Neuronal stem cell (in vitro differentiated cells): Measurements from ENCODE around the gene TACR1. TPM values are rescaled to one million over a fixed set of nuclear protein-coding genes. Genes with fewer than 3 reads are reported as not detected.

ENCODE experiments used
- DNase-seq: peaks from one replicate; pipeline ENCODE4 v3.0.0-alpha.2; 2013; ENCODE audit warnings: low spot score
- H2AFZ ChIP-seq: one replicate; pipeline ENCODE4 v1.6.1; 2013; ENCODE audit warnings: mild to moderate bottlenecking, low read length, inconsistent platforms
- H2AK5ac ChIP-seq: 2 replicates; pipeline ENCODE4 v1.6.1; 2013; ENCODE audit warnings: low read depth, mild to moderate bottlenecking, inconsistent platforms, low read length, moderate library complexity, mixed read lengths
- H2BK120ac ChIP-seq: 2 replicates; pipeline ENCODE4 v1.6.1; 2013; ENCODE audit warnings: low read depth, mild to moderate bottlenecking, inconsistent platforms, low read length, moderate library complexity, mixed read lengths
- H2BK12ac ChIP-seq: one replicate; pipeline ENCODE4 v1.6.1; 2013; ENCODE audit warnings: low read length, inconsistent platforms
- H2BK15ac ChIP-seq: 2 replicates; pipeline ENCODE4 v1.6.1; 2013; ENCODE audit warnings: mild to moderate bottlenecking, low read length, inconsistent platforms, mixed read lengths
- H2BK5ac ChIP-seq: one replicate; pipeline ENCODE4 v1.6.1; 2013; ENCODE audit warnings: inconsistent platforms, mild to moderate bottlenecking, low read length, moderate library complexity
- H3K14ac ChIP-seq: one replicate; pipeline ENCODE4 v1.6.1; 2013; ENCODE audit warnings: low read length, inconsistent platforms
- H3K18ac ChIP-seq: 2 replicates; pipeline ENCODE4 v1.6.1; 2013; ENCODE audit warnings: low read length, inconsistent platforms
- H3K23ac ChIP-seq: 2 replicates; pipeline ENCODE4 v1.6.1; 2013; ENCODE audit warnings: low read depth, mild to moderate bottlenecking, mixed read lengths, low read length, inconsistent platforms; ENCODE audit not compliant: poor library complexity
- H3K27ac ChIP-seq: replicated peaks from 3 replicates; pipeline ENCODE4 v1.5.1; 2013; ENCODE audit warnings: low read length, inconsistent platforms
- H3K27me3 ChIP-seq, 3 experiments: 2 replicates each; pipeline ENCODE4 v1.6.1; 2013; ENCODE audit warnings: low read length in 3 of 3, mild to moderate bottlenecking in 2 of 3, inconsistent platforms in 1 of 3, low read depth in 1 of 3, mixed read lengths in 1 of 3, moderate library complexity in 1 of 3; ENCODE audit not compliant: control insufficient read depth in 3 of 3, insufficient read depth in 3 of 3
- H3K36me3 ChIP-seq, 2 donors: replicated peaks in 1 of 2; 2 replicates each; pipeline ENCODE4 v1.6.1; 2013; ENCODE audit warnings: low read length in 2 of 2; ENCODE audit not compliant: control insufficient read depth in 2 of 2, insufficient read depth in 2 of 2
- H3K4ac ChIP-seq: 2 replicates; pipeline ENCODE4 v1.6.1; 2013; ENCODE audit warnings: inconsistent platforms, mild to moderate bottlenecking, low read length, moderate library complexity
- H3K4me1 ChIP-seq, 2 donors: 1 replicate in 1 of 2; 2 replicates in 1 of 2; pipeline ENCODE4 v1.6.1; 2013; ENCODE audit warnings: low read length in 2 of 2, low read depth in 1 of 2; ENCODE audit not compliant: control insufficient read depth in 2 of 2, insufficient read depth in 1 of 2
- H3K4me2 ChIP-seq: one replicate; pipeline ENCODE4 v1.6.1; 2013; ENCODE audit warnings: mild to moderate bottlenecking, low read length, inconsistent platforms; ENCODE audit not compliant: insufficient read depth, poor library complexity, severe bottlenecking
- H3K4me3 ChIP-seq, 2 donors: 2 replicates each; pipeline ENCODE4 v1.5.1; 2013; ENCODE audit warnings: low read length in 2 of 2, mild to moderate bottlenecking in 2 of 2, inconsistent platforms in 1 of 2, moderate library complexity in 1 of 2
- H3K79me1 ChIP-seq: one replicate; pipeline ENCODE4 v1.6.1; 2013; ENCODE audit warnings: low read depth, mild to moderate bottlenecking, inconsistent platforms, low read length, moderate library complexity
- H3K9ac ChIP-seq: one replicate; pipeline ENCODE4 v1.6.1; 2013; ENCODE audit warnings: mild to moderate bottlenecking, low read depth, low read length, inconsistent platforms; ENCODE audit not compliant: poor library complexity
- H3K9me3 ChIP-seq, 2 donors: replicated peaks in 1 of 2; 2 replicates each; pipeline versions ENCODE3 to v1.6.1; 2013; ENCODE audit warnings: low read length in 2 of 2, mild to moderate bottlenecking in 2 of 2, inconsistent platforms in 1 of 2, low read depth in 1 of 2, mixed read lengths in 1 of 2, moderate library complexity in 1 of 2; ENCODE audit not compliant: control insufficient read depth in 2 of 2, insufficient read depth in 1 of 2
- H4K8ac ChIP-seq: one replicate; pipeline ENCODE4 v1.6.1; 2013; ENCODE audit warnings: low read depth, mild to moderate bottlenecking, inconsistent platforms, low read length, moderate library complexity
- H4K91ac ChIP-seq: one replicate; pipeline ENCODE4 v1.6.1; 2013; ENCODE audit warnings: low read length, low read depth, mild to moderate bottlenecking, inconsistent platforms; ENCODE audit not compliant: poor library complexity
- WGBS, 2 donors: extraction: QIAGEN DNeasy Blood & Tissue Kit; methylation state at CpG; one replicate each; pipeline ENCODE4 v1.1.7; 2013; ENCODE audit warnings: missing lambda C conversion rate in 2 of 2, mixed read lengths in 1 of 2; ENCODE audit not compliant: insufficient read length in 2 of 2, insufficient replicate concordance in 1 of 2; ENCODE audit errors: extremely low coverage in 2 of 2; 5-methylcytosine and 5-hydroxymethylcytosine counted together
- small RNA-seq: library from polyadenylated mRNA; stranded (forward); fragments of <200 nt; extraction: miRNeasy Mini kit (QIAGEN cat#:217004); gene quantifications from one replicate; pipeline ENCODE3, GENCODE V24; 2013; ENCODE audit not compliant: insufficient read depth

Gene TACR1

GRCh38 chr2:75003276-75003675 is 196.0 kb downstream of the TACR1 start:
- no peaks in the 10 kb centered on the region for H3K79me1 ChIP-seq
- no CpG with 5 or more reads among the region's 2 CpGs for WGBS, 2 donors
- H3K9ac ChIP-seq, result no peak overlapping the region
- H3K27me3 ChIP-seq, result no peaks in the 10 kb centered on the region
- H2AK5ac ChIP-seq, result no peak overlapping the region
- H3K4me2 ChIP-seq, result no peak overlapping the region
- no peak overlapping the region for H3K14ac ChIP-seq
- no peaks in the 10 kb centered on the region for H3K36me3 ChIP-seq
- H3K9me3 ChIP-seq, result no peaks in the 10 kb centered on the region
- H2AFZ ChIP-seq, result no peak overlapping the region
- no peak overlapping the region for H3K4ac ChIP-seq
- H3K4me1 ChIP-seq, result peaks cover 0 to 3% of the 10 kb centered on the region in 2 donors
- no peak overlapping the region for H3K27ac ChIP-seq
- no peak overlapping the region for H3K18ac ChIP-seq
- no peak overlapping the region for H2BK12ac ChIP-seq
- no peak overlapping the region for H4K91ac ChIP-seq
- H4K8ac ChIP-seq, result no peak overlapping the region
- no peak overlapping the region for H2BK5ac ChIP-seq
- no peak overlapping the region for H2BK120ac ChIP-seq
- DNase-seq, result no peak
- H2BK15ac ChIP-seq, result no peak overlapping the region
- no peak overlapping the region for H3K4me3 ChIP-seq
- H3K23ac ChIP-seq, result no peak overlapping the region

- Histone ChIP-seq H3K79me1 (no peaks in the 10 kb centered on the region), H2BK12ac (no peak overlapping the region), H3K4me1 (peaks cover 0 to 3% of the 10 kb centered on the region in 2 donors), H3K27ac (no peak overlapping the region), H4K91ac (no peak overlapping the region), H3K14ac (no peak overlapping the region), H3K4me2 (no peak overlapping the region), H2BK15ac (no peak overlapping the region), H2AFZ (no peak overlapping the region), H3K27me3 (no peaks in the 10 kb centered on the region), H3K9ac (no peak overlapping the region), H3K36me3 (no peaks in the 10 kb centered on the region), H2AK5ac (no peak overlapping the region), H2BK120ac (no peak overlapping the region), H3K9me3 (no peaks in the 10 kb centered on the region), H3K4me3 (no peak overlapping the region), H3K4ac (no peak overlapping the region), H2BK5ac (no peak overlapping the region), H4K8ac (no peak overlapping the region), H3K18ac (no peak overlapping the region), H3K23ac (no peak overlapping the region)
- WGBS, 2 donors, result no CpG with 5 or more reads among the region's 3 CpGs
- DNase-seq, result no peak
These were observed 197.3 kb downstream of the TACR1 start for GRCh38 chr2:75002007-75002406.

DNA sequence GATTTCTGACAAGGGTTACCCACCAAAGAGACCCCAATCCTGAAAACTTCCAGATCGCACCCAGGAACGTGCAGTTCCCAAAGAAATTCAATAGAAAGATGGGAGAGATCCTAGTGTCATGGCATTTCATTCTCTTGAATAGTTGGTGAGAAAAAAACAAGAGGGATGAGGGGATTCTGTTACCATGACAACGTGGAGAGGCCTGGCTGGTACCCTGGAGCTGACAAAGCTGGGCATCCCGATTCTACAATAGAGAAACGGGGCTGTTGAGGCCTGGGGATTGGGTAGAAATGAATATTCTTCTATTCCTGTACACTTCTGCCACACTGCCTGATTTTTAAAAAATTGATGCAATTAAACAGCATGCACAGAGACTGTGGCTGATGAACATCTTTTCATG is 199.9 kb downstream of the TACR1 start:
- Histone ChIP-seq H2AK5ac (no peak overlapping the region), H3K79me1 (no peaks in the 10 kb centered on the region), H4K91ac (no peak overlapping the region), H2AFZ (no peak overlapping the region), H3K23ac (no peak overlapping the region), H3K4ac (no peak overlapping the region), H2BK5ac (no peak overlapping the region), H3K4me3 (no peak overlapping the region), H2BK12ac (no peak overlapping the region), H3K27ac (no peak overlapping the region), H4K8ac (no peak overlapping the region), H3K4me2 (no peak overlapping the region), H3K9me3 (no peaks in the 10 kb centered on the region), H3K9ac (no peak overlapping the region), H2BK15ac (no peak overlapping the region), H3K36me3 (no peaks in the 10 kb centered on the region), H3K18ac (no peak overlapping the region), H2BK120ac (no peak overlapping the region), H3K14ac (no peak overlapping the region), H3K27me3 (no peaks in the 10 kb centered on the region), H3K4me1 (peaks cover 0 to 3% of the 10 kb centered on the region in 2 donors)
- no CpG with 5 or more reads among the region's 5 CpGs for WGBS, 2 donors
- DNase-seq, result no peak

Small RNA genes lying within 50 kb of the gene (small RNA-seq; reads per million reads assigned to genes)
- not detected for gene MIR5000
